Measurements from ENCODE around the gene CPPED1.

CPPED1 gene

GRCh38 chr16:12732600-12732999 is 71.1 kb downstream of the CPPED1 start:
- no peak for DNase-seq (ENCODE audit: low spot score)

- no peak for DNase-seq (ENCODE audit: low spot score)
Observed at GRCh38 chr16:12729448-12729847, 74.2 kb downstream of the CPPED1 start.

- DNase-seq (ENCODE audit: low spot score), result no peak
Observed at GRCh38 chr16:12728469-12728868, 75.2 kb downstream of the CPPED1 start.

GRCh38 chr16:12724226-12724625 is 79.5 kb downstream of the CPPED1 start:
- DNase-seq (ENCODE audit: low spot score), result no peak

GRCh38 chr16:12723681-12724080 is 80.0 kb downstream of the CPPED1 start:
- no peak for DNase-seq (ENCODE audit: low spot score)

GRCh38 chr16:12721841-12722421 is 81.8 kb downstream of the CPPED1 start:
- DNase-seq (ENCODE audit: low spot score), result no peak

GRCh38 chr16:12719972-12720371 is 83.7 kb downstream of the CPPED1 start:
- DNase-seq (ENCODE audit: low spot score), result no peak

- no peak for DNase-seq (ENCODE audit: low spot score)
Observed at GRCh38 chr16:12716658-12717057, 87.0 kb downstream of the CPPED1 start.

GRCh38 chr16:12709807-12710206 is 93.9 kb downstream of the CPPED1 start:
- no peak for DNase-seq (ENCODE audit: low spot score)

- DNase-seq (ENCODE audit: low spot score), result no peak
Observed at GRCh38 chr16:12708266-12708665, 95.4 kb downstream of the CPPED1 start.

GRCh38 chr16:12706628-12707027 is 97.1 kb downstream of the CPPED1 start:
- DNase-seq (ENCODE audit: low spot score), result no peak

GRCh38 chr16:12704492-12705111 is 99.1 kb downstream of the CPPED1 start:
- DNase-seq (ENCODE audit: low spot score), result no peak

- DNase-seq (ENCODE audit: low spot score), result no peak
Observed at GRCh38 chr16:12703935-12704334, 99.8 kb downstream of the CPPED1 start.

- no peak for DNase-seq (ENCODE audit: low spot score)
Observed at GRCh38 chr16:12700161-12700560, 103.5 kb downstream of the CPPED1 start.

GRCh38 chr16:12699161-12699560 is 104.5 kb downstream of the CPPED1 start:
- no peak for DNase-seq (ENCODE audit: low spot score)

- no peak for DNase-seq (ENCODE audit: low spot score)
Observed at GRCh38 chr16:12697437-12697836, 106.2 kb downstream of the CPPED1 start.

- DNase-seq (ENCODE audit: low spot score), result no peak
Observed at GRCh38 chr16:12695454-12695853, 108.2 kb downstream of the CPPED1 start.

GRCh38 chr16:12690024-12690423 is 113.7 kb downstream of the CPPED1 start:
- DNase-seq (ENCODE audit: low spot score), result no peak

GRCh38 chr16:12688951-12689850 is 114.5 kb downstream of the CPPED1 start:
- DNase-seq (ENCODE audit: low spot score), result no peak

GRCh38 chr16:12685806-12686205 is 117.9 kb downstream of the CPPED1 start:
- no peak for DNase-seq (ENCODE audit: low spot score)

- DNase-seq (ENCODE audit: low spot score), result no peak
Observed at GRCh38 chr16:12682432-12683165, 121.1 kb downstream of the CPPED1 start.

- DNase-seq (ENCODE audit: low spot score), result no peak
Observed at GRCh38 chr16:12681653-12682052, 122.0 kb downstream of the CPPED1 start.

Data from cerebellar cortex (tissue), 1 donor.